NCI-H524 treated with DMSO at 0.1 percent for 48 hours (cell line): Measurements from ENCODE around the gene GRIN3A.
"Not testable (repeated sequence)": the region's sequence is repeated elsewhere in the genome, so short reads cannot be mapped to it uniquely, and the experiment has no call there.

Source experiments
- DNase-seq: peaks from one replicate; lab custom pipeline; 2025; lab: John Stamatoyannopoulos, UW

Gene GRIN3A

DNA sequence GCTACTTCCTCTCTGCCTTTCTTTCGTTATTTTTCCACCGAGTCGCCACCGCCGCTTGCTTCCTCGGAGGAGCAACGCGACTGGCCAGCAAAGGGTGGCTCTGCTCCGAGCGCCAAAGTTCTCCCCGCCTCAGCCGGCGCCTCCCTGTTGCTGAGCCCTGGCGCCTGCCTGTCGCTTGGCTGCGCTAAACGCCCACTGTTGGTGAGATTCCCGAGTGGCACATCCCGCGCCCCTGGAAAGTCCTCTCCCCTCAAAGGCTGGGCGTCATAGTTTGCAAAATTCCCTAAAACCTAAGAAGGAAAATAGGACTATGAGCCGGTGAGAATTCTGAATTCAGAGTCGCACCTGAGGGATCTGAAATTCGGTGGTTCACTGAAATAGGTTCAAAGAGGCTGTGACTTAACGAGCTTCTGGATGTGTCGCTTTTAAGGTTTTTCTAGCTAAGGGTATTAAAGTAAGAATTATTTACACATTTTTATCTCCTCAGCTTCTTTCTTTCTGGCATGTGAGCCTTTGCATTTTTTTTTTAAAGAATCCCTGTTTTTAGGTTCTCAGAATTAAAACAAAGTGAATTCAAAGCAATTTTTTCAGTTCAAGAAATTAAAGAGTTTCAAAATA is at the start of gene GRIN3A:
Gene GRIN3A (minus strand): TSS at position 82 of the 618 bp plus-strand sequence. CDS start 668 bp downstream, outside the sequence.
- peak; percentile 55 for DNase-seq

DNA sequence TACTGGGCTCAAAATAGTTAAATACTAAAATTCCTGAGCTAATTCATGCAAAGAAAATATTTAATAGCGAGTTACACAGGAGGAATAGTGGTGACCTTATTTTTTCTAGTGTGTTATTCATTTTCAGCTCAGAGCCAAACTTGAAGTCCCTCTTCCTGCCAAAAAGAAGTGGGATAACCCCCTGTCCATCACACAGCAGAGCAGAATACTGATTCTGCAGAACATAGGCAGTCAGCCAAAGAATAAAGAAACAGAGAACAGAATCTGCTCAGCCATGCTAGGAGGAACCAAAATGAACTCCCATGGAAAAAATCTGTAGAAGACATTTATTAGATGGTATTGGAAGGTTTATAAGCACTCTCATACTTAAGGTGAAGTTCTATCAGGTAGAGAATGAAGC is 49.4 kb upstream of the GRIN3A start:
- no peak for DNase-seq

DNA sequence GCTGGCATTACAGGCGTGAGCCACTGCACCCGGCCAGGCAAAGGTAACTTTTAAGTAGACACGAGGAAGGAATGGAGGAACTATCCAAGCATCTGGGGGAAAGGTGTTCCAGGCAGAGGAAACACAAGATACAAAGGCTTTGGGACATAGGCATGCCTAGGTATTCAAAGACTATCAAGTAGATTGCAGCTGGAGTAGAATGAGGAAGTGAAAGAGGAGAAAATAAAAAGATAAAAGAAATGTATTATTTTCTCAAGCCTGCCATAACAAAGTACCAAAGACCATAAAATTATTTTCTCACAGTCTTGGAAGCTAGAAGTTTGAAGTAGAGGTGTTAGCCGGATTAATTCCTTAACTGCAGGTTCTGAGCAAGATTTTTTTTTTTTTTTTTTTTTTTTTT is 39.9 kb upstream of the GRIN3A start:
- no peak for DNase-seq

DNA sequence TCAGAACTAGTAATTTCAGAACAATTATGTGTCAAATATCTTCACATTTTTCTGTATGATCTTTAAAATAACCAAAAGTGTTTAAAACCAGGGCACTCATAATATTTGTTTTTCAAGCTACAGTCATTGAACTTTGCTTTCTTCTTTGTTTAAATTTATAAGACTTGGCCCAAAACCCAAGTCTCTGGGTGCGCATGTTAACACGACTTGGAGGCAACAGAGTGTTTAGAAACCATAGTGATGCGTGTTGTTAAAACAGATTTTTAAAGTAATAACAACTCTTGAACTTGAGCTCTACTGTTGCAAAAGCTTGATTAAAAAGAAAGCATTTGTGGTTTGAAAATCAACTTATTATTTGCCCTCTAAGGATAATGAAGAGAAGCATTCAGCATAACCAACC is 26.0 kb upstream of the GRIN3A start:
- DNase-seq: no peak

DNA sequence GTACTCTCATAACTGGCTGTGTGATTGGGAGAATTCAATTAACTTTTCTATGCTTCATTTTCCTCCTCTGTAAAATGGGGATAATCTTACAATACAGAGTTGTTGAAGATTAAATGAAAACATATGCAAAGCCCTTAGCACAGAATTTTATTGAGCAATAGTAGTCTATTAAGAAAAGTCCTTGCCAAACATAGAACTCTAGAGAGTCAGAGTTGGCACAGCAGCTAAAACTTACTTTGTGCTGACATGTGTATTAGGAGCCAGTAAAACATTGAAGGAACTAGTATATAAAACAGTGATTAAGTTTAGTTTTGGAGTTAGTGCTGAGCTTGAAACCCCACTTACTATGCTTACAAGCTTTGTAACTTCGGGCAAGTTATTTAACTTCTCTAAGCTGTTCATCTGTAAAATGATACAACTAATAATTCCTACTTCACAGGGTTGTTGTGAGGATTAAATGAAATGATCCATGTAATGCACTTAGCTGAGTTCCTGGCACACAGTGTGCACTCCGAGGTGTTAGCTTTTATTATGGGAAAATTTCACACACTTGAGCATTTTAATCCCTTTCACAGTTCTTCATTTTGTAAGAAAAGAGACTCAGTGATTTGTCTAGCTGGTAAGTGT is 20.0 kb upstream of the GRIN3A start:
- DNase-seq: peak; percentile 94

DNA sequence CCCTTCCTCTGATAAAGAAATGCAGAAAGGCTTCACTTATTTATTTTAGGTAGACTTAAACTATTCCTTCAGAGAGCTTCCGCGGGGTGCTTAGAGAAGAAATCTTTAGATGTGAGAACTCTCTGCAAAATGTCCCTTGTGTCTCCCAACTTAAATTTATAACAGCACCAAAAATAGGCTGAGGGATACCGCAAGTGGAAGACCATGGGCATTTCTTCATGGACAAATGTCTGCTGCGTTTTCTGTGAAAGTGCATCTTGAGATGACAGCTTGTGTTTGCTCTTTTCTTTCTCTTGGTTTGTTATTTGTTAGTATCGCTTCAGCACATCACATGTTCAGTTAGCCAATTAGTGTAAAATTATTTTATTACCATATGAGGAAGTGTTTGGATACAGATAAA is 15.3 kb upstream of the GRIN3A start:
- DNase-seq: no peak

DNA sequence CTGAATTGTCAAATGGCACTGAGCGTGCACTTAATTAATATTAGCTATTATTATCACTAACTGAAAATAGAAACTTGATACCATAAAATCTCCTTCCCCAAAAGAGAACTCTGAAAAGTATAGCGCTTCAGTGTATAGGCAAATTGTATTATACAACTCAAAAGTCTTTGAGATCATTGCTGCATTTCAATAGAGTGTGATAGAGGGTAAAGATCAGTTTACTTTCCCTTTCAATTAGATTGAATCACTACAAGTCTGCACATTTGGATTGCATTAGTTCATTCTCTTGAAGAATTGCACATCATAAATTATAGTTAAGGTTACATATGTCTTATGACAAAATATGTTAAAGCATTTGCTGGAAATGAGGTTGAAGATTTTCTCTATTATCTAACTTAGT is 13.4 kb upstream of the GRIN3A start:
- no peak for DNase-seq

DNA sequence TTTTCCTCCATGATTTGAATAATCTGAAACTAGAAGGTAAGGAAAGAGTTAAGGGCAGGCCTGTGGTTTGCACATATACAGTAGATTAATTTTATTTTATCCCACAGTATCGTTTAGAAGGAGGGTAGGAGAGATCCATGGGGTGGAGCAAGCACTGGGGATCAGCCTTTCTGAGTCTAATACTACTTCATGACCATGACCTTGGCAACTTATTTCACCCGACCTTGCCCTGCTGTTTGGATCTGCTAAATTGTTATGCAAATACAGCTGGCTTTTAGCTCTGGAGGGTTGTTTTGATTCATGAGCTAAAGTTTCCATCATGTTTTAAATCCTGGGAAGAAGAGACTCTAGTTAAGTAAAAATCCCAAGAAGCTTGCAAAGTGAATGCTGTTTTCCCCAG is 864 bp upstream of the GRIN3A start:
- no peak for DNase-seq

DNA sequence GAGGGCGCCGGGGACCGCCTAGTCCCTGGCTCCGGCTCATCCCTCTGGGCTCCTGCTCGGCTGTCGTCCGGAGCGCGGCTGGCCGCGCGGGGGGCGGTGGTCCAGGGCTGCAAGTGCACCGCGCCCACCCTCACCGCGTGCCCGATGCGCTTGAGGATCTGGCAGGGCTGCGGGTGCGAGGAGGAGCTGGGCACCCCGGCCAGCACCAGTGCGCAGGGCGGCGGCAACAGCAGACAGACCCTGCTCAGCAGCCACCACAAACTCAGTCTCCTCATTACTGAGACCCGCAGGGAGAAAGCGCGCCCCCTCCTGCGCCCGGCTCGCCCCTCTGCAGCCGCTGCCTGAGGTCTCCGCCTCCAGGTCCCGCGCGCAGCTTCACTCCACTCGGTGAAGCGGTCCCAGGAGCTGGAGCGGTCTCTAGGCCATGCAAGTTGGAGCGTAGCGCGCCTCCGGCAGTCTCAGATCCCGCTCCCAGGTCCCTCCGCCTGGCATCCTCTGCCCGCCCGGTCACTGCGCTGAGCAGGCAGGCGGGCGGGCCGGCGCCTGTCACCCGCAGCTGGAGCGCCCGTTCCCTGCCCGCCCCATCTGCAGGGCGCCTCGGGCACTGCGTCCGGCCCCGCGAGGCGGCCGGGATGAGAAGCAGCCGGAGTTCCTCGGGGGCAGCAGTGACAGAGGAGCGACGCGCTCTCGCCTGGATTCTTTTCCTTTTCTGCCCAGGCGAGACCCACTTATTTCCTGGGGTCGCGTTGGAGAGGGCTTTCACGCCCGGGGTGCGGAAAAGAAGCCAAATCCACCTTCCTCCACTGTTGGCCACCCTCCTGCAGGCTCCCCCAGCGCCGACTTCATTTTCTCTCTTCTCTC is 512 bp downstream of the GRIN3A start:
- peak; percentile 59 for DNase-seq

DNA sequence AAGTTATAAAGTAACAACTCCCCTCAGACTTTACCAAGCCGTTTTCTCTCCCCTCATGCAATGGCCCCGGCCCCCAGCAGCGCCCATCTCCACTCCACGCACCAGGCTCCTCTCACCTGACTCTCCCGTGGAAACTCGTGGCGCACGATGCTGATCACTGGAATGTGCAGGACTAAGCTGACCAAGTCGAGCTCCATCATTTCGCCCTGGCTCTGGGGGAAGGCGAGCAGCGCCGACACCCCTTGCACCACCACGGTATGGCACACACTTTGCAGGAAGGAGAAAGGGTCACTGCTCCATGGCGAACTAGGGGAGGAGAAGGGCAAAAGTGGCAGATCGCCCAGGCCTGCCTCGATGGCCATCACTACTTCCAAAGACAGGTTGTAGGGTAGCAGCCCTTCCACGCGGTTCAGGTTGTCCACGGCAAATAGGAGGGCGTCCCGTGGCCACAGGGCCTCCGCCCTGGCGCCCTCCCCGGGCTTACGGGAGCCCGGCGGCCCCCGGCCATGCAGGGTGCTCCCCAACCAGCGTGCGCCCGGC is 1.2 kb downstream of the GRIN3A start:
- DNase-seq: no peak

DNA sequence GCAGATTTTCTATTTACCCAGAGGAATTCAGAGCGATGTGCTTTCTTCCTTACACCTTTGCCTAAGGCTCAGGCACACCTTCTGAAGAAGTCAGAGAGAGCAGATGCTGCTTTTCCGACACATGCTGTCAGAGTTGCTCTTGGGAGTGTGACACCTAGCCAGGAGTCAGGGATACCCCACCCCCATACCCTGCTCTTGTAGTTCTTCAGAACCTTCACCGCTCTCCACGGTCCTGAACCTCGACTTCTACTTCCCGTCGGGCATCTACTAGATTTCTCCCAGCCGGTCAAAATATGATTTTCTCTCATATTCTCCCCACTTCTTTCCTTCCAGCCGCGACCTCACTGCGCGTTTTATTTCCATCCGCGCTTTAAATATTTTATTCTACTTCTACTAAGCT is 1.7 kb downstream of the GRIN3A start:
- DNase-seq: no peak

DNA sequence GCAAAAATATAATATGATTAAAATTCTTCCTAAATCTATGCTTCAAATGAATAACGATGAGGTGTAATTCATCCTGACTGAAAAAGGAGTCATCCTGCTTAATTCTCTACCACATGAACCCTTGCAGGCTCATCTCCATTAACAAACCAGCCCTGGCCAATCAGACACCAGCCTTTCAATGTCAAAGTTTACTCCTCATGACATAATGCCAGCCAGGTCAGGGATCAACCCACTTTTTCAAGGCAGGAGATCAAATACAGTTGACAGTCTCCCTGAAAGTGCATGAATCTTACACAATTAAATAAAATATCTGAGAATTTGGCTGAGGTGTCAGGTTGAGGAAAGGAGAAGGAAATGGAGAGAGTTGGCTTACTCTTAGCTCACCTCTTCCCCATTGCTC is 7.0 kb downstream of the GRIN3A start:
- DNase-seq: no peak

DNA sequence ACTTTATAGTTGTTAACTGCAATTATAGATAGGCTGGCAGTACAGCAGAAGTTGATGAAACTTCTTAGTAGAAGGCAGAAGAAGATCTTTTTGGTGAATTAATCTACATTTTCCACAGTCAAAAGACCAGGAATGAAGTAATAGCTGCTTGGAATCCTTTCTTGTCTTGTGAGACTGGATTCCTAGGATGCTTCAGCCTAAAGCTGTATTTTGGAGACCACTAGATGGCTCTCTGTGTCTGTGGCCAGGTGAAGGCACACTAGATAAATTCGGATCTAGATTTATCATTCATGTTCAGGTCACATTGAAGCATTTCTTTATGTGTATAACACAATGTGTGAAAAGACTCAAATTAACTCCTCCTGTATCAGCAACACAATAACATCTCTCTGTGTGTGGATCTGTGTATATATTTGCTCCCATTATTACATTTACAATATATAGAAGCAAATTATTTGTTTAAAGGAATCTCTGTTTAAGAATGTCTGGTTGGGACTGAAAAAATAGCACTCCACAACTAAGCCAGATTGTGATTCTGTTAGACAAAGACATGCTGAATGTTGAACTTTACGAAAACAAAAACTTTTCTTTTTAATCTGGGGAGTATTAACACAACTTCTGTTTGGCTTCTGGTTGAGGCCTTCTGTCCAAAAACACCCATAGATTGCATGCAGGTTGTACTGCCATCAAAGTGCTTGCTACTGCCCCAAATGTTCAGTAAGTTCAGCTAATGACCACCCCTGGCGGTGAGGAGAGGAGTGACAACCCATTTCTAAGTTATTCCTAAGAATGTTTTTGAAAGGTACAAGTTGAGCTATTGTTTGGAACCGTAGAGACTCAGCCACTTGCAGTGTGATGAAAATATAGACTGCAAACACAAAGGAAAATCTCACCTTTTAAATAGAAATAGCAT is 10.6 kb downstream of the GRIN3A start:
- peak; percentile 30 for DNase-seq

DNA sequence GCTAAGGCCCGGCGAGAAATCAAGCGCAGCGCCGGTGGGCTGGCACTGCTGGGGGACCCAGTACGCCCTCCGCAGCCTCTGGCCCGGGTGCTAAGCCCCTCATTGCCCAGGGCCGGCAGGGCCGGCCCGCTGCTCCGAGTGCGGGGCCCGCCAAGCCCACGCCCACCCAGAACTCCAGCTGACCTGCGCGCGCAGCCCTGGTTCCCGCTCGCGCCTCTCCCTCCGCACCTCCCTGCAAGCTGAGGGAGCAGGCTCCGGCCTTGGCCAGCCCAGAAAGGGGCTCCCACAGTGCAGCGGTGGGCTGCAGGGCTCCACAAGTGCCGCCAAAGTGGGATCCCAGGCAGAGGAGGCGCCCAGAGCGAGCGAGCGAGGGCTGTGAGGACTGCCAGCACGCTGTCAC is 14.2 kb downstream of the GRIN3A start:
- not testable (repeated sequence) for DNase-seq

DNA sequence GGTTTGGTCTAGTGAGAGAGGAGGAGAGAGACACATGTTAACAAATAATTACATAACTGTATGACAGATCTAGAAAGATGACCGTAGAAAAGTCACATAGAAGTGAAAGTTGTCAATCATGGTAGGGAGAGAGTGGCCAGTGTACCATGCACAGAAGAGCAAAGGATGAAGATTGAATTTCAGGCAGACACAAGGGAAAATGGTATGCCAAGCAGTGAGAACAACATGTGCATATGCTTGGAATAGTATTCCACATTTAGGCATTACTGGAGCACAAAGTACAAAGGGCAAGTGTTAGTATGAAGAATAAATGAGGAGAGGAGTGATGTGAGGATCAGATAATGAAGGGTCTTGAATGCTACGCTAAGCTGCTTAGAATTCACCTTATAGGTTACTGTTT is 20.3 kb downstream of the GRIN3A start:
- no peak for DNase-seq

DNA sequence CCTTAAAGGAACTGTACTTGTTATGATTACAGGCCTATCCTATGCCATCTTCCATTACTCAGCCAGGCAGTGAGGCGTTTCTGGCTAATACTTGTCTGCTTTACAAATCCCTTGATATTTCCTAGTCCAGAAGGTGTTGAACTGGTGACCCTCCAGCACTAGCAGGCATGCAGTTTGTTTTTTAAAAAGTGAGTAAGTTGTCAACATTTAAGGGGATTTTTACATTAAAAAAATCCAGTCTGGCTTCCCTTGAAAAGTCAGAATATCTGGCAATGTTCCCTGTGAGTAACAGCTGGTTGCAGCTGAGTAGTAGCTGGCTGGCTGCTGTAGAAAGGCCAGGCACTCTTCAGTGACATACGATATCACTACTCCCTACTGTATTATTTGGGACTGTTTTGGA is 21.8 kb downstream of the GRIN3A start:
- peak; percentile 34 for DNase-seq

DNA sequence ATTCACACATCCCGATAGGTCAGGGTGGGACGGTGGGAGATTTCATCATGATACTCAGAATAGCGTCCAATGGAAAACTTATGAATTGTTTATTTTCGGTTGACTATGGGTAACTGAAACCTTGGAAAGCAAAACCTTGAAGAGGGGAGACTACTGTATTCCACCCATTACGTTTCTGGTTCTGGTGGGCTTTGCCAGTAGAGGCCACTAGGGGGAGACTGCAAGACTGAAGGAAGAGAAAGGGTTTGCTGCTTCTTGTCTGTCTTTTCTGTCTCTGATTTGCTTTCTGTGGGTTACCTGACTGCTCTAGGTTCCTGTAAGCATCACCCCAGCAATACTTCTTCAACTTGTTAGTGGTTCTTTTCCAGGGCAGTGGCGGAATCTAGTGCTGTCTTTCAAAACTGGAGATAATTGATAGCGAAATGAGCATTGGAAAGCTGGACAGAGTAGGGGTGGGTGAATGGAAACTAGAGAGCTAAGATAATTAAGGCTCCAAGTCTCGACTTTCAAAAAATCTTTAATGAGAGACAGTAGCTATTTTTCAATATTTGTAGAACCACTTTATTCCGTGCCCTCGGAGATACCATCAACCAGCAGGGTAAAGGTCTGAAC is 27.0 kb downstream of the GRIN3A start:
- no peak for DNase-seq

DNA sequence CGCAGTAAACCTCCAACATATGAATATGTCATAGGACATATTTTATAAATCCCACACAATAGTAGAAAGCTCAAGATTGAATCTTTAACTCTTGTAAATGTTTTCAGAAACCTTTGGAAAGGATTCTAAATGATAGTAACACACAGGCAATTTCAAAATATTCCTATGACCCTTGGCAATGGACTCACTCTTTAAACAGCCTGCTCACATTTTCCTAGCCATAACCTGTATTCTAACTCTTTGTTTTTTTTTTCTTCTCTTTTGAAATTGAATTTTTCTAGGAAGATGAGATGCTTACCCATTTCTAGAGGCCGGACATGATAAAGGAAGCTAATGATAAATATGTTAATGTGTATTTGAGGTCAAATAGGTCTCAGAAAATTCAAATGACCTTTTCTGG is 29.6 kb downstream of the GRIN3A start:
- no peak for DNase-seq

DNA sequence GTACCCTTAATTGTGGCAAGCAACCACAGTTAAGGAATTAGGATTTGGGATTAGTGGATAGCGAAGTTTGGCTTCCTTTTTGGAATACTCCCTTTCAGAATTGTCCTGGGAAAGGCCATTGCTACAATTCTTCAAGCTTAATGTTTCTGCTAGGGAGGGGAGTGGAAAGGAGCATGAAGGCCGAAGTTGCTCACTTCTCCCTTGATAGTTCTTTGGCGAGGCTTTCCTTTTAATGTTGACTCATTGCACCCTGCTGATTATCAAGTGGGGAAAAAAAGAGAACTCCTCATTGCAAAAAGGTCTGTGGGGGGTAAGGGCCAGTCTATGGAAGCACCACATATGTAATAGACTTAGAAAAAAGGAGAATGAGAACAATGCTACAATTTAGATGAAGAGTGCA is 30.7 kb downstream of the GRIN3A start:
- DNase-seq: no peak

DNA sequence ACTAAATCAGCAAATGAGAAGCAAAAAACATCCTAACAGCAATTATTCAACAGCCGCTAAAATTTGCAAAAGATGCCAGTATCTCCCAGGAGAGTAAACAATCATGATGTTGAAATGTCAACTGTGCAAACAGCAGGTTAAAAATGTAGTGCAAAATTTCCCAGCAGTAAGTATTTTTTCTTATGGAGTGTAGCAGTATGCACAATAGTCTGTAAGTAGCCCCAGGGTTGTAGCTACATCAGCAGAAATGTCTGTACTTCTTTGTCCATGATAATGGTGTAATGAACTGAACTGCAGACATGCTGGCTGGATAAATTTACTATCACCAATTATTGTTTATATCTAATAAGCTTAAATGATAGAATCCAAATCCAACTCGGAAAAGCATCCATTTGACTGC is 31.4 kb downstream of the GRIN3A start:
- DNase-seq: no peak

DNA sequence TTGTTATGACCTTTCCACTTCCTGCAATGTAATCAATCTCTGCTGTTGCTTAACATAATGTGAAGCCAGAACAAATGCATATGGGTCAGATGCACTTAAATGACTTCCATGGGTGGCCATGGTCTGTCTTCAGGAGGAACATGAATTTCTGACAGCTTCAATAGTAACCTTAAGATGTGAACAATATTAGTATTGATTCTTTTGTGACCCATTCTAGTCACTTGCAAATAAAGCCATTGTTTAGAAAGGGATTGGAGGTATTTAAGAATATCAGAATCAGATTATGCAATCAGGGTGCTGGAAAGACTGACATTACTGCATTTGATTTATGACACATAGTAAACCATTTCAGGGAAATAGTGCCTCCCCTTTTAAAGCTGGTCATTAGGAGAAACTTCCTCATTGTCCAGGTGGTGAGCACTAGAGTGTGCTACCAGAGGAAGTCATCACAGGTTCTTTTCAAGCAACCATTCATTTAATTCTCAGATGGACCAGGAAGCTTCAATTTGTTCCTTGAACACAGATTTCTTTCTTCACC is 32.1 kb downstream of the GRIN3A start:
- no peak for DNase-seq
